ENCODE data around the gene NKG7. TPM values are rescaled to one million over a fixed set of nuclear protein-coding genes. Genes with fewer than 3 reads are reported as not detected.

The NKG7 gene
- total and polyA plus RNA-seq, 9 donors, result 0.40 to 4.4 (median 1.6) TPM

DNA sequence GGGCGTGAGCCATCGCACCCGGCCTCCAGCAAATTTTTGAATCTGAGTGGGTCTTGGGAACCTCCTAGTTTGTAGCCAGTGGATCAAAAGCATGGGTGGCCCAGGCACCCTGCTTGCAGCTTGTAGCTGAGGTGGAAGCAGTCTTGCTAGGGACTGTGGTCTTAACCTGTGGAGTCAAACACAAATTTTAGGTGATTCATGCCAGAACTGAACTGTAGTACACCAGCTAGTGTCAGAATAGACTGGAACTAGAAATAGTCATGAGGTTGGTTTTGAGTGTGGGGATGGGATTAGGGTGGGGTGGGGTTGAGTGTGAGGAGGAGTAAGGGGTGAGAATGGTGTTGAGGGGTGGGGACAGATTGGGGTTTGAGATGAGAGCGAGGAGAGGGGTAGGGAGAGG, 9.6 kb upstream of the NKG7 start:
- intact Hi-C loops (cut with DNase I), result no loop called here

GRCh38 chr19:51380379-51380778, 7.9 kb upstream of the NKG7 start:
- Histone ChIP-seq H3K4me3 (no peak overlapping the region), H3K27ac (no peak overlapping the region), H3K4me1 (ENCODE audit: insufficient read depth) (no peaks in the 10 kb centered on the region), H3K36me3 (no peaks in the 10 kb centered on the region), H3K9me3 (no peaks in the 10 kb centered on the region), H3K27me3 (no peaks in the 10 kb centered on the region)
- no peak for DNase-seq
- TF ChIP-seq EP300 (IDR thresholded peaks at IDR 0.05), result no peak
- TF ChIP-seq CTCF (IDR thresholded peaks at IDR 0.05), result no peak
- TF ChIP-seq POLR2A (IDR thresholded peaks at IDR 0.05), result no peak
- intact Hi-C loops (cut with DNase I), result no loop called here
- WGBS, 3 donors, result 91 to 93% (median 91%) methylated on average over 9 of the region's 9 CpGs

More for the DNA sequence above, 9.6 kb upstream of the NKG7 start:
- Histone ChIP-seq H3K9me3 (no peaks in the 10 kb centered on the region), H3K4me1 (ENCODE audit: insufficient read depth) (no peaks in the 10 kb centered on the region), H3K36me3 (no peaks in the 10 kb centered on the region), H3K27ac (no peak overlapping the region), H3K27me3 (no peaks in the 10 kb centered on the region), H3K4me3 (no peak overlapping the region)
- WGBS, 3 donors, result 92 to 94% (median 94%) methylated on average over 4 of the region's 4 CpGs
- no peak for DNase-seq
- TF ChIP-seq EP300 (IDR thresholded peaks at IDR 0.05) (no peak), CTCF (IDR thresholded peaks at IDR 0.05) (no peak), POLR2A (IDR thresholded peaks at IDR 0.05) (no peak)

DNA sequence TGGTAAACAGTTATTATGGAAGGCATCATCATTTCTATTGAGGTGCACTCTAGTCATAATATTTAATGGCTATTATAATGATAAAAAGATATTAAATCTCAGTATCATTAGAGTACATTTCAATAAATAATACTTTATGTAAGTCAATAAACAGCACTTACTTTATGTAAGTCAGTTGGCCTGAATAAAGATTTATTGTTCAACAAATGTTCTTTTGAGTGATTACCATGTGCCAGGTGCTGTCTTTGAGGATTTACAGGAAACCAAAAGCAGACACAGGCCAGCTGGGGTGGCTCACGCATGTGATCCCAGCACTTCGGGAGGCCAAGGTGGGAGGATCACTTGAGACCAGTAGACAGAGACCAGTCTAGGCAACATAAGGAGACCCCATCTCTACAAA, 5.0 kb upstream of the NKG7 start:
- no peaks in the 10 kb centered on the region for H3K27me3 ChIP-seq
- no peaks in the 10 kb centered on the region for H3K36me3 ChIP-seq
- H3K4me1 ChIP-seq (ENCODE audit: insufficient read depth), result no peaks in the 10 kb centered on the region
- WGBS, 3 donors, result 67 to 90% (median 79%) methylated on average over 2 of the region's 2 CpGs
- no peak overlapping the region for H3K27ac ChIP-seq
- H3K9me3 ChIP-seq, result no peaks in the 10 kb centered on the region
- no peak for DNase-seq
- intact Hi-C loops (cut with DNase I), result no loop called here
- TF ChIP-seq EP300 (IDR thresholded peaks at IDR 0.05) (no peak), POLR2A (IDR thresholded peaks at IDR 0.05) (no peak), CTCF (IDR thresholded peaks at IDR 0.05) (no peak)
- H3K4me3 ChIP-seq, result no peak overlapping the region

GRCh38 chr19:51375504-51376221, 3.2 kb upstream of the NKG7 start:
- H3K27ac ChIP-seq, result no peak overlapping the region
- 76 to 83% (median 80%) methylated on average over 11 of the region's 11 CpGs for WGBS, 3 donors
- H3K9me3 ChIP-seq, result no peaks in the 10 kb centered on the region
- no peaks in the 10 kb centered on the region for H3K27me3 ChIP-seq
- no peak overlapping the region for H3K4me3 ChIP-seq
- no peaks in the 10 kb centered on the region for H3K36me3 ChIP-seq
- DNase-seq, result no peak
- TF ChIP-seq POLR2A (IDR thresholded peaks at IDR 0.05), result no peak
- no peak for TF ChIP-seq CTCF (IDR thresholded peaks at IDR 0.05)
- TF ChIP-seq EP300 (IDR thresholded peaks at IDR 0.05), result no peak
- no peaks in the 10 kb centered on the region for H3K4me1 ChIP-seq (ENCODE audit: insufficient read depth)
- intact Hi-C loops (cut with DNase I), result no loop called here
